Measurements from ENCODE around the gene CITED2.

GRCh38 chr6:139325125-139325524 lies 49.3 kb downstream of the CITED2 start:
- TF ChIP-seq, protein P1, sequence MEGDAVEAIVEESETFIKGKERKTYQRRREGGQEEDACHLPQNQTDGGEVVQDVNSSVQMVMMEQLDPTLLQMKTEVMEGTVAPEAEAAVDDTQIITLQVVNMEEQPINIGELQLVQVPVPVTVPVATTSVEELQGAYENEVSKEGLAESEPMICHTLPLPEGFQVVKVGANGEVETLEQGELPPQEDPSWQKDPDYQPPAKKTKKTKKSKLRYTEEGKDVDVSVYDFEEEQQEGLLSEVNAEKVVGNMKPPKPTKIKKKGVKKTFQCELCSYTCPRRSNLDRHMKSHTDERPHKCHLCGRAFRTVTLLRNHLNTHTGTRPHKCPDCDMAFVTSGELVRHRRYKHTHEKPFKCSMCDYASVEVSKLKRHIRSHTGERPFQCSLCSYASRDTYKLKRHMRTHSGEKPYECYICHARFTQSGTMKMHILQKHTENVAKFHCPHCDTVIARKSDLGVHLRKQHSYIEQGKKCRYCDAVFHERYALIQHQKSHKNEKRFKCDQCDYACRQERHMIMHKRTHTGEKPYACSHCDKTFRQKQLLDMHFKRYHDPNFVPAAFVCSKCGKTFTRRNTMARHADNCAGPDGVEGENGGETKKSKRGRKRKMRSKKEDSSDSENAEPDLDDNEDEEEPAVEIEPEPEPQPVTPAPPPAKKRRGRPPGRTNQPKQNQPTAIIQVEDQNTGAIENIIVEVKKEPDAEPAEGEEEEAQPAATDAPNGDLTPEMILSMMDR (IDR thresholded peaks at IDR 0.05), result no peak
- TF ChIP-seq POLR2AphosphoS5 (IDR thresholded peaks at IDR 0.05; ENCODE audit: insufficient read depth in 1 of 2, low read depth in 1 of 2), result no peak

Measured in vagina (tissue), 2 donors.